PC-3 (cell line): ENCODE results near the gene REC8. TPM values are rescaled to one million over a fixed set of nuclear protein-coding genes. Genes with fewer than 3 reads are reported as not detected.

Source experiments
- ATAC-seq: fragments of 200-7000 bp; cut with Tn5 transposase; 2 replicates; pipeline ENCODE4 v1.9.1; 2020; ENCODE audit warnings: mild to moderate bottlenecking, moderate library complexity
- Bru-seq: library from RNA; stranded (reverse); fragments of 400-500 nt; gene quantifications from one replicate; lab custom pipeline; 2021; lab: Mats Ljungman, UMichigan
- BruChase-seq, 2 experiments: library from RNA; stranded (reverse); fragments of 400-500 nt; gene quantifications; one replicate each; lab custom pipeline; 2021; lab: Mats Ljungman, UMichigan
- BruUV-seq: library from RNA; stranded (reverse); fragments of 400-500 nt; replicated peaks from 2 replicates; lab custom pipeline; 2021; lab: Mats Ljungman, UMichigan
- CTCF ChIA-PET: fragments of 300-600 bp; sonication (Branson Sonifier 250); formaldehyde crosslinking; loops from one replicate; lab custom pipeline; 2022; ENCODE audit warnings: antibody characterized with exemption; lab: Charles Lee
- POLR2A ChIA-PET: fragments of 300-600 bp; sonication (Branson Sonifier 250); formaldehyde crosslinking; loops from one replicate; lab custom pipeline; 2022; ENCODE audit warnings: antibody characterized with exemption; ENCODE audit not compliant: unreplicated experiment; lab: Charles Lee
- DNase-seq: peaks from one replicate; pipeline ENCODE4 v3.0.0-alpha.2; 2015
- H2AFZ ChIP-seq: fragments of 300-600 bp; sonication (generic); 2 replicates; pipeline ENCODE4 v1.6.0; 2016; ENCODE audit warnings: antibody characterized with exemption, low read length
- H3F3A ChIP-seq: fragments of 300-600 bp; sonication (generic); one replicate; pipeline ENCODE4 v1.6.0; 2017; ENCODE audit warnings: antibody characterized with exemption, low read length, control low read depth, mild to moderate bottlenecking; ENCODE audit not compliant: unreplicated experiment
- H3K27ac ChIP-seq: fragments of 300-600 bp; sonication (generic); 2 replicates; pipeline ENCODE4 v1.5.1; 2016; ENCODE audit warnings: mild to moderate bottlenecking, low read length
- H3K27me3 ChIP-seq: fragments of 300-600 bp; sonication (generic); 2 replicates; pipeline ENCODE4 v1.6.1; 2016; ENCODE audit warnings: low read length, mixed read lengths
- H3K36me3 ChIP-seq: fragments of 300-600 bp; sonication (generic); 2 replicates; pipeline ENCODE4 v1.6.1; 2016; ENCODE audit warnings: low read depth, mixed run types, low read length, mixed read lengths
- H3K4me1 ChIP-seq: fragments of 300-600 bp; sonication (generic); 2 replicates; pipeline ENCODE4 v1.5.1; 2016; ENCODE audit warnings: low read length; ENCODE audit not compliant: insufficient read depth
- H3K4me2 ChIP-seq: fragments of 300-600 bp; sonication (generic); 2 replicates; pipeline ENCODE4 v1.6.0; 2016; ENCODE audit warnings: low read length
- H3K4me3 ChIP-seq: fragments of 300-600 bp; sonication (generic); 2 replicates; pipeline ENCODE4 v1.5.1; 2016; ENCODE audit warnings: mild to moderate bottlenecking, low read length, mixed read lengths
- H3K79me2 ChIP-seq: fragments of 300-600 bp; sonication (generic); 2 replicates; pipeline ENCODE4 v1.6.1; 2017; ENCODE audit warnings: low read length, mixed read lengths
- H3K9ac ChIP-seq: fragments of 300-600 bp; sonication (generic); 2 replicates; pipeline ENCODE4 v1.6.0; 2016; ENCODE audit warnings: mild to moderate bottlenecking, low read length
- H3K9me2 ChIP-seq: fragments of 300-600 bp; sonication (generic); replicated peaks from 2 replicates; pipeline ENCODE4 v1.6.1; 2016; ENCODE audit warnings: mixed run types, low read length, mixed read lengths
- H3K9me3 ChIP-seq: fragments of 300-600 bp; sonication (generic); 2 replicates; pipeline ENCODE4 v1.6.1; 2016; ENCODE audit warnings: low read length, mixed read lengths
- H4K20me1 ChIP-seq: fragments of 300-600 bp; sonication (generic); 2 replicates; pipeline ENCODE4 v1.6.1; 2016; ENCODE audit warnings: low read length, mixed read lengths
- EZH2 ChIP-seq: fragments of 300-600 bp; sonication (generic); IDR thresholded peaks from one replicate; pipeline ENCODE4 v1.6.1; 2017; ENCODE audit warnings: antibody characterized with exemption, mild to moderate bottlenecking, low read length; ENCODE audit not compliant: unreplicated experiment
- EZH2phosphoT487 ChIP-seq: fragments of 300-600 bp; sonication (generic); IDR thresholded peaks from 2 replicates; pipeline ENCODE4 v1.6.1; 2018; ENCODE audit warnings: mild to moderate bottlenecking, antibody characterized with exemption, low read length, borderline replicate concordance
- intact Hi-C: fragments of 100-400 bp; cut with micrococcal nuclease; formaldehyde crosslinking; loops from 2 replicates; pipeline ENCODE4 v1.9.0; 2023
- long read RNA-seq: library from polyadenylated mRNA; unstranded; transcript quantifications from one replicate; pipeline ENCODE4 v2.0.0, GENCODE V29; 2021; ENCODE audit not compliant: unreplicated experiment
- total RNA-seq: library from RNA; depleted of rRNA; stranded (reverse); fragments of >200 nt; gene quantifications from 2 replicates; pipeline ENCODE4 v1.2.3, GENCODE V29; 2014; rRNA removed
- TF ChIP-seq, protein P1 (sequence below): fragments of 300-600 bp; sonication (generic); conservative IDR thresholded peaks from 2 replicates; pipeline ENCODE4 v1.5.1; 2017; ENCODE audit warnings: antibody characterized with exemption, low read depth, mild to moderate bottlenecking, low read length

The REC8 gene, protein sequence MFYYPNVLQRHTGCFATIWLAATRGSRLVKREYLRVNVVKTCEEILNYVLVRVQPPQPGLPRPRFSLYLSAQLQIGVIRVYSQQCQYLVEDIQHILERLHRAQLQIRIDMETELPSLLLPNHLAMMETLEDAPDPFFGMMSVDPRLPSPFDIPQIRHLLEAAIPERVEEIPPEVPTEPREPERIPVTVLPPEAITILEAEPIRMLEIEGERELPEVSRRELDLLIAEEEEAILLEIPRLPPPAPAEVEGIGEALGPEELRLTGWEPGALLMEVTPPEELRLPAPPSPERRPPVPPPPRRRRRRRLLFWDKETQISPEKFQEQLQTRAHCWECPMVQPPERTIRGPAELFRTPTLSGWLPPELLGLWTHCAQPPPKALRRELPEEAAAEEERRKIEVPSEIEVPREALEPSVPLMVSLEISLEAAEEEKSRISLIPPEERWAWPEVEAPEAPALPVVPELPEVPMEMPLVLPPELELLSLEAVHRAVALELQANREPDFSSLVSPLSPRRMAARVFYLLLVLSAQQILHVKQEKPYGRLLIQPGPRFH
- 1.9 and 5.7 TPM in 2 replicates for total RNA-seq
- percentile 67 among the genes with signal in this experiment for Bru-seq, nascent RNA
- BruChase-seq, experiment 1, labeled RNA remaining after a 6-hour chase: percentile 88 among the genes with signal in this experiment
- BruChase-seq, experiment 2, labeled RNA remaining after a 2-hour chase: percentile 91 among the genes with signal in this experiment
- long read RNA-seq, partial matches to known transcripts: 2 of 9 reads
- long read RNA-seq, other reads (novel, unspliced or antisense): 5 of 9 reads

DNA sequence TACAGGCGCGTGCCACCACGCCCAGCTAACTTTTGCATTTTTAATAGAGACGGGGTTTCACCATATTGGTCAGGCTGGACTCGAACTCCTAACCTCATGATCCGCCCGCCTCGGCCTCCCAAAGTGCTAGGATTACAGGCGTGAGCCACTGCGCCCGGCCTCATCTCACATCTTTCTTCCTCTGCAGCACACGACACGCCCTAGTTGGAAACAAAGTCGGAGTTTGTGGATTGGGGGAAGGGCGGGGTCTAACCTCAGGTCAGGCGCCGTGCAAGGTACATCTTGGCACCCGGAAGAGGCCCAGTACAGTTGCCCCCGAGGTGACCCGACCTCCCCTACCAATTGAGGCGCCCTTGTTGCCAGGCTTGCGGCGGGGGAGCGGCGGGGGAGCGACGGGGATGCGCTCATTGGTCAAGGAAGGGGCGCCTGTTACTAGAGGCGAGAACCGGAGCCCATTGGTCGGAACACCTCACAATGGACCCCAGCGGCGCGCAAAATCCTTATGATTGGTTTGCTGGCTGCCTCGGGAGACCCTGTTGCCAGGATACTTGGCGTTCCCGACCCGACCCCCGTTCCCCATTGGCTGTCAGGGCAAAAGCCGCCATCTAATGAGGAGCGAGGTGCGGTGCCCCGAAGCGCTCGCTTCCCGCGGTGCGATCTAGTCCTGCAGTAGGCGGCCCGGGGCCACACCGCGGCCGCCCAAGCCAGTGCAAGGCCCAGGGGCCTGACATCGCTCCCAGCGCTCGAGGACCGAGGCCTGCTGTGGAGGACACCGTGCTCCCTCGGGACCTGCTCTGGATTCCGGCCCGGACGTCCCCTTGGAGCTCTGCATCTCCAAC is at the start of gene REC8:
Gene REC8 (plus strand): TSS at position 659 of the 839 bp plus-strand sequence. CDS start 473 bp downstream, outside the sequence.
- no TSS peak for BruUV-seq

DNA sequence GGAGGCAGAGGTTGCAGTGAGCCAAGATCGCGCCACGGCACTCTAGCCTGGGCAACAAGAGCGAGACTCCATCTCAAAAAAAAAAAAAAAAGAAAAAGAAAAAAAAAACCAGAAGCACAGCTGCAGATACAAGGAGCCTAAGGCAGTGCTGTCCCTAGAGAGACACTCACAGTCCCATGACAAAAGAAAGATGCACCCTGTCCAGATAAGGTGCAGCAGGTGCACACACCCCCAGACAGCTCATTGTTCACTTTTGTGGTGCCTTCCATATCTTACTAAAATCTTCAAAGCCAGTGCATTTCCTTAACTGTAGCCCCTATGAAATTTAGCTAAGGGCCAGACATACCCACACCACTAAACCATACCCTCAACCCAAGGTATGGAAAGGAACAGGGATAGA is 49.5 kb upstream of the REC8 start:
- no peak for ATAC-seq
- no peak overlapping the region for H3K4me2 ChIP-seq
- peaks cover 15% of the 10 kb centered on the region for H3K36me3 ChIP-seq
- H3K4me1 ChIP-seq: no peaks in the 10 kb centered on the region
- H3K9me2 ChIP-seq: no peaks in the 10 kb centered on the region
- BruUV-seq: no TSS peak
- no peak overlapping the region for H3K4me3 ChIP-seq
- TF ChIP-seq, protein P1, sequence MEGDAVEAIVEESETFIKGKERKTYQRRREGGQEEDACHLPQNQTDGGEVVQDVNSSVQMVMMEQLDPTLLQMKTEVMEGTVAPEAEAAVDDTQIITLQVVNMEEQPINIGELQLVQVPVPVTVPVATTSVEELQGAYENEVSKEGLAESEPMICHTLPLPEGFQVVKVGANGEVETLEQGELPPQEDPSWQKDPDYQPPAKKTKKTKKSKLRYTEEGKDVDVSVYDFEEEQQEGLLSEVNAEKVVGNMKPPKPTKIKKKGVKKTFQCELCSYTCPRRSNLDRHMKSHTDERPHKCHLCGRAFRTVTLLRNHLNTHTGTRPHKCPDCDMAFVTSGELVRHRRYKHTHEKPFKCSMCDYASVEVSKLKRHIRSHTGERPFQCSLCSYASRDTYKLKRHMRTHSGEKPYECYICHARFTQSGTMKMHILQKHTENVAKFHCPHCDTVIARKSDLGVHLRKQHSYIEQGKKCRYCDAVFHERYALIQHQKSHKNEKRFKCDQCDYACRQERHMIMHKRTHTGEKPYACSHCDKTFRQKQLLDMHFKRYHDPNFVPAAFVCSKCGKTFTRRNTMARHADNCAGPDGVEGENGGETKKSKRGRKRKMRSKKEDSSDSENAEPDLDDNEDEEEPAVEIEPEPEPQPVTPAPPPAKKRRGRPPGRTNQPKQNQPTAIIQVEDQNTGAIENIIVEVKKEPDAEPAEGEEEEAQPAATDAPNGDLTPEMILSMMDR: no peak
- TF ChIP-seq EZH2 (no peak), EZH2phosphoT487 (no peak)
- no peaks in the 10 kb centered on the region for H3K9me3 ChIP-seq
- H3K9ac ChIP-seq: no peak overlapping the region
- no peak overlapping the region for H2AFZ ChIP-seq
- no peaks in the 10 kb centered on the region for H3F3A ChIP-seq
- H4K20me1 ChIP-seq: no peaks in the 10 kb centered on the region
- H3K79me2 ChIP-seq: no peaks in the 10 kb centered on the region
- DNase-seq: no peak
- no peaks in the 10 kb centered on the region for H3K27me3 ChIP-seq
- H3K27ac ChIP-seq: no peak overlapping the region
- intact Hi-C loops: no loop called here
- POLR2A ChIA-PET: interaction anchor here (0.5 kb wide), 1 partner anchor 28 kb away, joined by 3 read pairs; the partner anchor contains the start of gene PCK2
- CTCF ChIA-PET: no interaction called here

More for the DNA sequence above, at the start of gene REC8:
- Histone ChIP-seq H3K4me1 (no peaks in the 10 kb centered on the region), H3K9me3 (no peaks in the 10 kb centered on the region), H3K79me2 (no peaks in the 10 kb centered on the region), H3K27me3 (no peaks in the 10 kb centered on the region), H3K9ac (no peak within 1 kb of the TSS), H3K4me2 (no peak within 1 kb of the TSS), H2AFZ (no peak within 1 kb of the TSS), H3K27ac (no peak within 1 kb of the TSS), H3K9me2 (no peaks in the 10 kb centered on the region), H3F3A (no peaks in the 10 kb centered on the region), H3K36me3 (no peaks in the 10 kb centered on the region), H4K20me1 (no peaks in the 10 kb centered on the region), H3K4me3 (no peak within 1 kb of the TSS)
- TF ChIP-seq EZH2phosphoT487 (no peak), EZH2 (no peak)
- TF ChIP-seq, protein P1: no peak
- ChIA-PET CTCF (no interaction called here), POLR2A (no interaction called here)
- intact Hi-C loops: no loop called here
- no peak for ATAC-seq
- DNase-seq: no peak
